ENCODE results near the gene CRABP2.

GRCh38 chr1:156746406-156746727 is 41.0 kb upstream of the CRABP2 start:
- TF ChIP-seq, protein P1, sequence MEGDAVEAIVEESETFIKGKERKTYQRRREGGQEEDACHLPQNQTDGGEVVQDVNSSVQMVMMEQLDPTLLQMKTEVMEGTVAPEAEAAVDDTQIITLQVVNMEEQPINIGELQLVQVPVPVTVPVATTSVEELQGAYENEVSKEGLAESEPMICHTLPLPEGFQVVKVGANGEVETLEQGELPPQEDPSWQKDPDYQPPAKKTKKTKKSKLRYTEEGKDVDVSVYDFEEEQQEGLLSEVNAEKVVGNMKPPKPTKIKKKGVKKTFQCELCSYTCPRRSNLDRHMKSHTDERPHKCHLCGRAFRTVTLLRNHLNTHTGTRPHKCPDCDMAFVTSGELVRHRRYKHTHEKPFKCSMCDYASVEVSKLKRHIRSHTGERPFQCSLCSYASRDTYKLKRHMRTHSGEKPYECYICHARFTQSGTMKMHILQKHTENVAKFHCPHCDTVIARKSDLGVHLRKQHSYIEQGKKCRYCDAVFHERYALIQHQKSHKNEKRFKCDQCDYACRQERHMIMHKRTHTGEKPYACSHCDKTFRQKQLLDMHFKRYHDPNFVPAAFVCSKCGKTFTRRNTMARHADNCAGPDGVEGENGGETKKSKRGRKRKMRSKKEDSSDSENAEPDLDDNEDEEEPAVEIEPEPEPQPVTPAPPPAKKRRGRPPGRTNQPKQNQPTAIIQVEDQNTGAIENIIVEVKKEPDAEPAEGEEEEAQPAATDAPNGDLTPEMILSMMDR (IDR thresholded peaks at IDR 0.05) = no peak
- TF ChIP-seq ZFX (IDR thresholded peaks at IDR 0.05; ENCODE audit: borderline replicate concordance) = no peak

Data from 22Rv1 (cell line).